Cerebellar nuclear complex (tissue), 1 donor: Measurements from ENCODE around the gene POLDIP3.

ENCODE experiments used
- DNase-seq, 2 experiments: peaks; one replicate each; lab custom pipeline; 2025; lab: John Stamatoyannopoulos, UW

POLDIP3 gene

GRCh38 chr22:42642806-42643633, 28.3 kb upstream of the POLDIP3 start:
- no peak for DNase-seq

DNA sequence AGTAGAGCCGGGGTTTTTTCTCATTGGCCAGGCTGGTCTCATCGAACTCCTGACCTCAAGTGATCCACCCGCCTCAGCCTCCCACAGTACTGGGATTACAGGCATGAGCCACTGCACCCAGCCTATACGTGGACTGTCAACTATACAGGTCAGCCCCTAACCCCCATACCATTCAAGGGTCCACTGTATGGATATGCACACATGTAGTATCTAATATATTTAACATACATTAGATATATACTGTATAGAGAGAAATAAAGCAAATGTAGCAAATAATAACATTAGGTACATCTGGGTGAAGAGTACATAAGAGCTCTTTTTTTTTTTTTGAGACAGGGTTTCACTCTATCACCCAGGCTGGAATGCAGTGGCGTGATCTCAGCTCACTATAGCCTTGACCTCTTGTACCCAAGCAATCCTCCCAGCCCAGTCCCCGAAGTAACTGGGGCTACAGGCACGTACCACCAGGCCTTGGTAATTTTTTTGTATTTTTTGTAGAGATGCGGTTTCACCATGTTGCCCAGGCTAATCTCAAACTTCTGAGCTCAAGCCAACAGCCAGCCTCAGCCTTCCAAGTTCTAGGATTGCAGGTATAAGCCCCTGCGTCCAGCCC, 27.2 kb upstream of the POLDIP3 start:
- DNase-seq: no peak

- no peak for DNase-seq
Observed at GRCh38 chr22:42639541-42640241, 25.0 kb upstream of the POLDIP3 start.

- DNase-seq: no peak
Observed at GRCh38 chr22:42637555-42637954, 22.9 kb upstream of the POLDIP3 start.

DNA sequence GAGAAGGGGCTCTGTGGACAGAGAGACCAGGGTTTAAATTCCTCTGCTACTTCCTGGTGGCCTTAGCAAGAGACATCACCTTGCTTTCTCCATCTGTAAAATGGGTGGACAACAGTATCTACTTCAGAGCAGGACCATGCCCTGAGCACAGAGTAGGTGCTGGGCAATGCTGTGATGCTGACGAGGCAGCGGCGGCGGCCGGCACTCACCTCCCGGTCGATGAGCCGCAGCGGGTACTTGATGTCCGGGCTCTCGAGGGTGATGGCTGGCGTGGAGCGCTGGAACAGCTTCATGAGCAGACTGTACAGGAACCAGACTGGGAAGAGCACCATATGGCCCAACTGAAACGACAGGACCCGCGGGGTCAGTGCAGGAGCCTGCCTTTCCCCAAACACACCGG, 21.8 kb upstream of the POLDIP3 start:
- DNase-seq: no peak

DNA sequence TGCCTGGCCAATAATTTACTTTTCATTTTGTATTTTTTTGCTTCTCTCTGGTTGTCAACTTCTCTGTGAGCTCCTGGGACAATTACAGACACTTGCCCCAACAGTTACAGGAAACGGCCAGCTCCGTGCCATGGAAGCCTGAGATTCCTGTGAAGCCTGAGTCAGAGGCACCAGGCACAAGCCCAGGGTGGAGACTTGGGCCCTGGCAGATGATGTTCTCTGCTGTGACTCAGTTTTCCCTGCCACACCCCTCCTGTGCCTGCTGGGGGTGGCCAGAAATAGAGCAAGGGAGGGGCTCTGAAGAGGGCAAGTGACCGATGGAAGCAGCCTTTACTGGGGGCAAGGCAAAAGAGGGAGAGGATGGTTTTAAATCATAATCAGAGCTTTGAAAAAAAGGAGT, 20.8 kb upstream of the POLDIP3 start:
- DNase-seq: no peak

GRCh38 chr22:42633013-42633412, 18.3 kb upstream of the POLDIP3 start:
- no peak for DNase-seq

- DNase-seq: no peak
Observed at GRCh38 chr22:42632096-42632495, 17.4 kb upstream of the POLDIP3 start.

- DNase-seq: no peak
Observed at GRCh38 chr22:42630901-42631602, 16.4 kb upstream of the POLDIP3 start.

- no peak for DNase-seq
Observed at GRCh38 chr22:42630211-42630610, 15.5 kb upstream of the POLDIP3 start.

- no peak for DNase-seq
Observed at GRCh38 chr22:42627981-42628380, 13.3 kb upstream of the POLDIP3 start.

DNA sequence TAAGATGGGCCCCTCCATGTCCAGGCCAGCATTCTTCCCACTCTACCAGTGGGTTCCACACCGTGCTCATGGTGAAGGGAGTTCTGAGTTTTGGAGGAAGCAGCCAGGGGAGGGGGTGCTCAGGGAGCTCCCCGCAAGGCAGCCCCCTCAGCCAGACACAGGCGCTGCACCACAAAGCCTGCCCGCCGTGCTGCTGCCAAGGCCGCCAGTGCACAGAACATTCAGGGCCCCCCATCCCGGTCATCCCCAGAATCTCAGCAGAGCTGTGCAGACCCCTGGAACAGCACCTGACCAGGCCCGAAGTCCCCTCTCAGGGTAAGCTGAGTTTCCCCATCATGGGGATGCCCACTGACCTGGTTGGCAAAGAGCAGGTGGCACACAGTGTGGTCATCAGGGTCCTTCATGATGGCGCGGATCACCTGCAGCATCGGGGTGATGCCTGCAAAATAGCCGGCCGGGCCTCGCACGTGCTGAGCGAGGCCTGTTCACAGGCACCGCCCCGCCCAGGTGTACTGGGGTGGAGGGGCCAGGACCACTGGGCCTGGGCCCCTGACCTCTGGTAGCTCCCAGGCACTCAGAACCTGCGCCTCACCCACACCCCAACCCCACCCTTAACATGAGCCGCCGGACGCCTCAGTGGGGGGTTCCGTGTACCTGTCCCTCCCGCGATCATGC, 12.4 kb upstream of the POLDIP3 start:
- no peak for DNase-seq

GRCh38 chr22:42626431-42626830, 11.7 kb upstream of the POLDIP3 start:
- DNase-seq: no peak

GRCh38 chr22:42625416-42625815, 10.7 kb upstream of the POLDIP3 start:
- DNase-seq: no peak

DNA sequence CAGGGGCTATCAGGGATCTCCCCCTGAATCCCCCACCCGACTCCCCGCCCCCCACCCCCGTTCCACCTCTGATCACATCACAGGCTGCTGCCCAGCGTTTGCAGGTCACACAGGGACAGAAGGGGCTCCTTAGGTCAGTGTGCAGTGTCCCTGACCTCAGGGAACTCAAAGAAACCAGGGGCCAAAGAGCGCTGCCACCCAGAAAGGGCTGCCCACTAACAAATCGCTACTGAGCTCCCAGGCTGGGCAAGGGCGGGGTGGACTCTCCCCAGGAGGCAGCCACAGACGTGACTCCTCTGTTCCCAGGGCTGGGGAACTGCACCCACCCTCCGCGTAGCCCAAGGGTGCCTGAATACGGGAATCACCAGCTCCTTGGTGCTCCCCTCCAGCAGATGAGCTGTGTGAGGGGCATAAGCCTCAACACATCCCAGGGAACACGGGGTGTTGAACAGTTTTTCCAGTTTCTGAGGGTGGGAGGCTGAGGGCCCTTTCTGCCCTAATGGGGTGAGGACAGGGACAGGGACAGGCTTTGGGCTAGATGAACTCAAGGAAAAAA, 9.9 kb upstream of the POLDIP3 start:
- DNase-seq: no peak

DNA sequence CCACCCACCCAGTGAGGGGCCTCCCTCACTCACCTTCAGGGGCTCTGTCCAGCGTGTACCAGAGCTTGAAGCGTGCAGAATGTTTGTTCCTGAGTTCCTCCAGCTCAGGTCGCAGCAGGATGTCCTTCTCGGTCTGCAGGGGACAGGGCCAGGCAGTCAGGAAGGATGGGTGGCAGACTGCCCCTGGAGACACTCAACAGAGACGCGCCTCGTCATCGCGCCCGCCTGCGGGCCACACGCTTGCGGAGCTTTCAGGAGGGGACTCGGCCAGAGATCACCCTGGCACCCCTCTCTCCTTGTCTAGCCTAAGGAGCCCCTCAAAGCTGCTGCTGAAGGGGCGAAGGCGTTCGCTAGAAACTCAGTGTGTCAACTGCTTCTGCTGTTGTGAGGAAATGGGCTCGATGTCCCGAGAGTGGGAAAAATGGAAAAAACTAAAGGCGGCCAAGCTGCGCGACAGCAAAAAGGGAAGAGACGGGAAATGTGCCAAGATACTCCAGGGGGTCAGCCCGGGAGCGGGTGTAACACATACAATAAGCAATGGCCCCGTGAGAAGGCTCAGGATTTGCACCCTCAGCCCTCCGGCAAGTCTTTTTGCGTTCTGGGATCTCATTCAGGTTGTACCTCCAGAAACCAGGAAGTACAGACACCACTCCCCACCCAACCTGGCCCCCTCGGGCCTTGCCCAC, 9.2 kb upstream of the POLDIP3 start:
- no peak for DNase-seq

- DNase-seq: no peak
Observed at GRCh38 chr22:42623301-42623751, 8.6 kb upstream of the POLDIP3 start.

DNA sequence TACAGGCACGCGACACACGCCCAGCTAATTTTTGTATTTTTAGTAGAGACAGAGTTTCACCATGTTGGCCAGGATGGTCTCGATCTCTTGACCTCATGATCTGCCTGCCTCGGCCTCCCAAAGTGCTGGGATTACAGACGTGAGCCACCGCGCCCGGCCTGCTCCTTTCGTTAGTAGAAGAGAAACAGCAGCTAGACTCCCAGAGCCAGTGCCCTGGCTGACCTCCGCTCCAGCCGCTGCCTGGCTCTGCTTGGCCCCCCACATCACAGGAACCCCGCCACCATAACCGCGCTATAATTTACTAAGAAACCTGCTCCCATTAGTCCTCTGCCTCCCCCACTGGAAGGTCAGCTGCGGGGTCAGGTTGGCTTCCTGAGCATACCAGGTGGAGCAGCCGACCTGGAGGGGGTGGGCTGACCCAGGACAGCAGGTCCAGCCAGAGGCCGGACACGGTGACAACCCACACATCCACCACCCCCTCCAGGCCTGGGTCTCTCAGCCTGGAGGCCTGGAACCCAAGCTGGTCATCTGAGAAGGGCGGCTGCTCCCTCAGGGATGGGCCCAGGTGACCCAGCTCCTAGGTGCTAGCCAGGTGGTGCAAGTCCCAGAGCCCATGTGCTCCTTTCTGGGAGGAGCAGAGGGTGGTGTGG, 7.5 kb upstream of the POLDIP3 start:
- DNase-seq: no peak

DNA sequence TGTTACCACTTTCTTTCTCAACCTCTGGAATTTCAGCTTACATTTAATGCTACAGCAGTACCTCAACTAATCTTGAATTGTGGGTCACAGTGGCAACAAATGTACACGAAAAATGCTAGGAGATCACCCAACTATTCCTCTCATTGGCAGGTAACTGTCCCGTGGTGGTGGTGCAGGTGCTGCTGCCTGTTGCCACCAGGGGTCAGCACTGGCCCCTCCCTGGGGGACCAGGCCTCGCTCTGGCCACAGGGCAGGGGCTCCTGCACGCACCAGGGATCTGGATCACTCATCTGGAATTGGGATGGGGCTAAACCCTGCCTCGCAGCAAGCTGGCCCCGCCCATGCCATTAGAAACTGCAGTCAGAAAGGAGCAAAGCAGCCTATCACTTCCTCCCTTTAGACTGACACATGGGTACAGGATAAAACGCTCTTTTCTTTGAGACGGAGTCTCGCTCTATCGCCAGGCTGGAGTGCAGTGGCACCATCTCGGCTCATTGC, 6.9 kb upstream of the POLDIP3 start:
- no peak for DNase-seq

GRCh38 chr22:42620084-42620483, 5.4 kb upstream of the POLDIP3 start:
- DNase-seq: no peak
